Activated CD8-positive, alpha-beta memory T cell treated with anti-CD3 and anti-CD28 coated beads for 48 hours (primary cell): ENCODE data around the gene RSRP1.
"Not testable (repeated sequence)": the region's sequence is repeated elsewhere in the genome, so short reads cannot be mapped to it uniquely, and the experiment has no call there.

Experiments used
- DNase-seq, 3 experiments: peaks; one replicate each; pipeline ENCODE4 v3.0.0-alpha.2; 2020; ENCODE audit warnings: low read depth in 2 of 3, low spot score in 2 of 3

Gene RSRP1

DNA sequence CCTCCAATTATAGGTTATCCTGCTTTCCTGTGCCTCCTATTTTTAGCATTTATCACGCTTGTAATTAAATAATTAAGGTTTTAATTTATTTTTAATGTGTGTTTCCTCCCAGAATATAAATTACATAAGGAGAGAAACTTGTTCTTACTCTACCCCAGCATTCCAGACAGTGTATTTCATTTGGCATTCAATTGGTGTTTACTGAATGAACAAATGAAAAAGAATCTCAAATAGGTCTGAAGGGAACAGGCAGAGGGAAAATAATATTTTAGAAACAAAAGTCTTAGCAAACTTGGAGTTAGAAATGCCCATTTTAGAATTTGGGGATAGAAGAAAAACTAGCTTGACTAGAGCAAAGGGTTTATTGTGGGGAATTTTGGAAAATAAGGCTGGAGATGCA is 9.9 kb upstream of the RSRP1 start:
- DNase-seq: no peak

DNA sequence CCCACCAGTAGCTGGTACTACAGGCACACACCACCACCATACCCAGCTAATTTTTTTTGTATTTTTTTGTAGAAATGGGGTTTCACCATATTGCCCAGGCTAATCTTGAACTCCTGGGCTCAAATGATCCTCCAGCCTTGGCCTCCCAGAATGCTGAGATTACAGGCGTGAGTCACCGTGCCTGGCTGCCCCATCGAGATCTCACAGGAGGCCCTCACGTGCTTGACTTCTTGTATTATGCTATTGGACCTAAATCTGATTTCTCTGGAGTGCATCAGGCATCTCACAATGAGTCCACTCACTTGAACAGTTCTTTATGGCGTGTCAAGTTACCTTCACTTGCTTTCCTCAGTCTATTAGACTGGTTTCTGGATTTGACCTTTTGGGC is 9.3 kb upstream of the RSRP1 start:
- DNase-seq: no peak

DNA sequence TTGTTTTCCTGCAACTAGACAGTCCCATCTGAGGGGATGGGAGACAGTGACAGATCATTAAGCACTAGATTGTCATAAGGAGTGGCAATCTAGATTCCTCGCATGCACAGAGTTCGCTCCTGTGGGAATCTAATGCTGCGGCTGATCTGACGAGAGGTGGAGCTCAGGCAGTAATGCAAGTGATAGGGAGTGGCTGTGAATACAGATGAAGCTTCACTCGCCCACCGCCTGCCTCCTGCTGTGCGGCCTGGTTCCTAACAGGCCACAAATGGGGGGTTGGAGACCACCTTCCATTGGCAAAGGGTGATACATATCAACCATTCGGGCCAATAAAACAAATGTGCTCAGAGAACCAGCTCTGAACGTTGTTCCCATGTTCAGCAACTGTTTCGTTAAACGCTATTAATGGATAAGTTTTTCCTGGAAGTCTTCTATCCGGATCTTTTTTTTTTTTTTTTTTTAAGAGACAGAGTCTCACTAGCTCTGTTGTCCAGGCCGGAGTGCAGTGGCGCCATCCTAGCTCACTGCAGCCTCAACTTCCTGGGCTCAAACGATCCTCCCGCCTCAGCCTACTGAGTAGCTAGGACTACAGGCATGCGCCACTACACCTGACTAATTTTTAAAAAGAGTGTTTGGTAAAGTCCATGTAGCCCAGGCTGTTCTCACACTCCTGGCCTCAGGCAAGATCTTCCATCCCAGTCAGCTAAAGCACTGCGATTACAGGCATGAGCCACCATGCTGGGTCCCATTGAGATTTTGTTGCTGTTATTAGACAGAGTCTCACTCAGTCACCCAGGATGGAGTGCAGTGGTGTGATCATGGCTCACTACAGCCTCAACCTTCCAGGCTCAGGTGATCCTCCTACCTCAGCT is 8.7 kb upstream of the RSRP1 start:
- no peak for DNase-seq

DNA sequence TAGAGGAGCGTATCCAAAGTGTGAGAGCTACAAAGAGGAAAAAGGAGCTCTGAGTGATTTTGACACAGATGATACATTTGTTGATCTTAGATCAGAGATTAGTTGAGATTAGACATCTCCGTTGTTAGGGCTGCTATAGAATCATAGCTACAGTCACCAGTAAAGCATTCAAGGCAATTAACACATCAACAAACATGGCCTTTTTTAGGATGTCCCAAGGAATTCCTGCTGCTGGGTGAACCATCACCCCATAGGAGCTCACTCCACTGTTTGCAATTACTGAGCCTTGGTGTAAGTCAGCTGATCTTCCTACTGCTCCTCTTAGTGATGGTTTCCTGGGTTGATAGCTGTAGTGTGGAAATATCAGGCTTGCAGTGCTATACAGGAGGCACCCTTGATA is 6.7 kb upstream of the RSRP1 start:
- no peak for DNase-seq

DNA sequence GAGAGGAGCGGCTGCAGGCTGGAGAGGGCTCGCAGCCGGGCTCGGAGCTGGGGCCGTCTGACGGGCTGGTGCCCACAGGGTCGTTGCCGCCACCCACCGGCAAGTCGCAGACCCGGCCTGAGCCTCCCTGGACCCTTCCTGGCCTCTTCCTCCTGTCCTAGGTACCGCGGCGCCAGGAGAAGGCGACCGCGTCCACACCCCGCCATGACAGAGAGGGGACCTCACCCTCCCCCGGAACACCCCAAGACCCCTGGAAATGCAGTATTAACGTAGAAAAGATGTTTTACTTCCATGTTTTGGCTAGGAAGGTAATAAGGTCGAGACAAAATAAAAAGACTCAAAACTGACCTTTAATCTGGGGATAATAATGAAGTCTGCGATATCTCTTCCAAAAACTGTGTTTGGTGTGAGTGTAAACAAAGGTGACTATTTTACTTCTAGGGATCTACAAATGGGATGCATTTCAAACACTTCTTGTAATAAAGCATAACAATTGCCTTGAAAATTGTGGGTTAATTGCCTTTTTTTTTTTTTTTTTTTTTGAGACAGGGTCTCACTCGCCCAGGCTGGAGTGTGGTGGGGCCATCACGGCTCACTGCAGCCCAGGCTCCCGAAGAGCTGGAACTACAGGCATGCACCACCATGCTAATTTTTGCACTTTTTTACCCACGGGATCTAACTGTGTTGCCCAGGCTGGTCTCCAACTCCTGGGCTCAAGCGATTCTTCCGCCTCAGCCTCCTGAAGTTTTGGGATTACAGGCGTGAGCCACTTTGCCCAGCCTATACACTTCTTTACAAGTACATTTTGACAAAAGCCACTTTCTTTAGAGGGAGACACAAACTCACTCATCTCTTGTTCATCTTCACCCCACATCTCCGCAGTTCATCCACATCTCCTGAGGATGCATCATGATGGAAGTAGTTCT is 838 bp upstream of the RSRP1 start:
- DNase-seq: no peak

DNA sequence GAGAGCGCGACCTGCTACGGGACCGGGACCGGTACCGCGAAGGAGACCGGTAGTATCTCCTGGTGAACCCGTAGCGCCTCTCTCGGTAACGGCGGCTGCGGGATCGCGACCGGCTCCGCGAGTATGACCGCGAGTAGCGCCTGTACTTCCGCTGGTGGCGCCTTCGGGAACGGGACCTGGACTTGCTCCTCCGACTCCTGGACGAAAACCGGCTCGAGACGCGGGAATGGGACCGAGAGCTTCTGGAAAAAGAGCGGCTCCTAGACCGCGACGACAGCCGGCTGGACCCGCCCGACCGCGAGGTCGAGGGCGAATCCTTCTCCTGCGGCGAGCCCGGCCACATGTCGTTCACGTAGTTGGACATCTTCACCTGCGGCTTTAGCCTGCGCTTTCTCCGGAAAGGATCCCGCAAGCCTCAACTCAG is 642 bp downstream of the RSRP1 start:
- no peak for DNase-seq

DNA sequence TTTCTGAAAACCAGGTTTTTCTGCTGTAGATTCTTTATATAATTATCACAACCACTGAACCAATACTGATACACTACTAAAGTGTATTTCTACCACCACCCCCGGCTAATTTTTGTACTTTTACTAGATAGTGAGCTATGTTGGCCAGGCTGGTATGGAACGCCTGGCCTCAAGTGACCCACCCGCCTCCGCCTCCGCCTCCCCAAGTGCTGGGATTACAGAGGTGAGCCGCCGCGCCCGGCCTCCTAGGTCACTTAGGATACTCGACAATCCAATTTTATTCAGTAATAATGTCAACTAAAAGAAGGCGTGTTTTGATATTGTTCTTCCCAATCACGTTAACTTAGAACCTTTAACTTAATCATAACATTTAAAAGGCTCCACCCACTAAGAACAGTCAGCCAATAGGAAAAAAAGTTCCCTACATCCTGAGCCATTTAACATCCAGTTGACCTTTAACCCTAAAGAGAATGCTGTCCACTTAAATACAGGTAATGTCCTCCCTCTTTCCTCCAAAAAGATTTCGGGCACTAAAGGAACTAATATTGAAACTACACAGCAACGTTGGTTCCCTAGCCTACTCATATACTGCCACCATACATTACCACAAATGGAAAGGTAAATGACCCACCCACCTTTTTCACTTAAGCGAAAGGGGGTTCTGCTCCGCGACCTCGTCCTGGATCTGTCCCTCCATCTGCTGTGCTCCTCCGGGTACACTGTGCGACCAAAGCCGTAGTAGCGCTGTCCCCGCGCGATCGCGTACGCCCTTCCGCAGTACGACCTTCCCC is 1.2 kb downstream of the RSRP1 start:
- no peak for DNase-seq

DNA sequence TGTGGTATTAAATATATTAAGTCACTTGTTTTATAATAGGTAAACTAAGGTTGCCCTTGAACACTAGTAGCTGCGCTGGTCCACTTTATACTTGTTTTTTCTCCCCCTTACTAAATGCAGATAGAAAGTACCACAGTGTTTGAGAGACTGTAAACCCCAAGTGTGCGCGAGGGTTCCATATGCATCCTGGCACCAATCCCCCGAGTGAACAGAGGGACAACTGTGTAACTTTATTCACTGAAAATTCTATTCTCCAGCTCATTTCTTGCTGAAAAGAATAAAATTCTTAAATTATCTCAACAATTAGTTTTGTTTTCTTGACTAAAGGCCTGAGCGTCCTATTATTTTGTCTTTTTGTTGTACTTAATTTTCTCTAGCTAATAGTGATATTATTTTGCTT is 1.9 kb downstream of the RSRP1 start:
- no peak for DNase-seq

DNA sequence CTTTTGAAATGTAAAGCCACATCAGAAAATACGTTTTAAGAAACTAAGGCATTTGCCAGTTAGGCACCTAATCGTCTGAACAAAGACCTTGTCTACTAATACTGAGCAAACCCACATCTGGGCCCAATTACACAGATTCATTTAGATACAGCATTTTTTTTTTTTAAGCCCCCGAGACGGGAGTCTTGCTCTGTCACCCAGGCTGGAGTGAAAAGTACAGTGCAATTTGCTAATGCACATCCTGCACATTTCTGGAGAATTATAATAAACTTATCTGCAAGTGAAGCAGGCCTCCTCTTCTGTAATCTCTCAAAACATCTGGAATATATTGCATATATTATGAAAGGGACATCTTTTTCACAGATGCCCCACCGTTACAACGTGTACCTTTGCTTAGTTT is 3.3 kb downstream of the RSRP1 start:
- DNase-seq: no peak

DNA sequence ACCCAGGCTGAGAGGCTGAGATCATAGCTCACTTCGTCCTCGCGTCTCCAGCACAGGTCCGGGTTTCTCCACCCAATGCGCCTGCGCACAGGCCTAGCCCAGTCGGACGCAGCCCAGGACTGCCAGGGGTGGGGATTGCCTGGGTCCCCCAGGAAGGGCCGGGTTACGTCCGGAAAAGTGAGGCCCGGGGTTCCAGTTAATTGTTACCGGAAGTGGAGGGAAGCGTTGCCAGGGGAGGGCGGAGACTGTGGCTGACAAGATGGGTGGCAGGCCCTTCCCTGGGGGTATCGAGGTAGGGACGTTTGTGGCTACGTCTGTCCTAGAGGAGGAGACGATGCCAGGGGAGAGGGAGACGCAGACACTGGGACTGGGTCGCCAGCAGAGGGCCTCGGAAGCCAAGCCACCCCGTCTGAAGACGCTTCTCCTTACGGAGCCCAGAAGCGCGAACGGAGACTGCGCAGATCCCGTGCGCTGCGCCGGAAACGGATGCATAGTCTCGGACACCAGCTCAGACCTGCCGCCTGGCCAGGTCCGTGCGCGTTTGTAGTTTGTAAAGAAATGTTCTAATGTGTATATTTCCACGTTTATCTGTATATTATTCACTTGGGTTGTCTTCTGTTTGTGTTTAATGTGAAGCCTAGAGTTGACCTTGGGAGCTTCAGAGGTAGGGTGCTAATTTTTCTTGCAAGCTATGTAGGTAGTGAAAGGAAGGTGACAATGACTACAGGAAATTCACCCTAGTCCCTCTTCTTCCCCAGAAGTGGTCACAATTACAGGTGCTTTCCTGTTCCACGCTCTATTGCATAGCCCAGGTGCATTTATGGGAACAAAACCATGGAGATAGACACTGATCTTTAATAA is 7.3 kb downstream of the RSRP1 start:
- peak; percentile 68 to 91 (median 84) for DNase-seq

DNA sequence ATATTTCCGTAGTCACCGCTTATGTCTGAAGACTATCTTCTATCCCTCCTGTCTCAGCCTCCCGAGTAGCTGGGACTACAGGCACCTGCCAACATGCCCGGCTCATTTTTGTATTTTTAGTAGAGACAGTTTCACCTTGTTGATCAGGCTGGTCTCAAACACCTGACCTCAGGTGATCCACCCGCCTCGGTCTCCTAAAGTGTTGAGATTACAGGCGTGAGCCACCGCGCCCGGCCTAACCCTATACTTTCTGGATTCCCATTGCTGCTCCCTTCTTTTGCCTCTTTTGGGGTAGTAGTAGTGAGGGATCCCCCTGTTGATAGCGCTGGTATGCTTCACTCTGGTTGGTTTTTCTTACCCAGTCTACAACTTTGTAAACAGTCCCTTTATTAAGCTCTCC is 9.2 kb downstream of the RSRP1 start:
- no peak for DNase-seq

DNA sequence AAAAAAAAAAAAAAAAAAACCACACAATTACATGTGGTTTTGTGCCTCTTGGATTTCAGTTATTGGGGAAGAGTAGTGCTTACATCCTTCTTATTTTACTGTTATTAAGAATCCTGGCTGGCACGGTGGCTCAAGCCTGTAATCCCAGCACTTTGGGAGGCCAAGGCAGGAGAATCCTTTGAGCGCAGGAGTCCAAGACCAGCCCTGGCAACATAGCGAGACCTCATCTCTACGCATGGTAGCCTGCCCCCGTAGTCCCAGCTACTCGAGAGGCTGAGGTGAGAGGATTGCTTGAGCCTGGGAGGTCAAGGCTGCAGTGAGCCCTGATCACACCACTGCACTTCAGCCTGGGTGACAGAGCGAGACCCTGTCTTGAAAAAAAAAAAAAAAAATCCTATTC is 11.0 kb downstream of the RSRP1 start:
- DNase-seq: not testable (repeated sequence)

DNA sequence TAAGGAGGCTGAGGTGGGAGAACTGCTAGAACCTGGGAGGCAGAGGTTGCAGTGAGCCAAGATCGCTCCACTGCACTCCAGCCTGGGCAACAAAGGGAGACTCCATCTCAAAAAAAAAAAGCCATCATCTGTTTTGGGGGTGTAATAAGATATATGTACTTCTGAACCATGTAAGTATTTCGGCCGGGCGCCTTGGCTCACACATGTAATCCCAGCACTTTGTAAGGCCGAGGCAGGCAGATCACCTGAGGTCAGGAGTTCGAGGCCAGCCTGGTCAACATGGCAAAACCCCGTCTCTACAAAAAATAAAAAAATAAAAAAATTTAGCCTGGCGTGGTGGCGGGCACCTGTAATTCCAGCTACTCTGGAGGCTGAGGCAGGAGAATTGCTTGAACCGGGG is 11.8 kb downstream of the RSRP1 start:
- not testable (repeated sequence) for DNase-seq

DNA sequence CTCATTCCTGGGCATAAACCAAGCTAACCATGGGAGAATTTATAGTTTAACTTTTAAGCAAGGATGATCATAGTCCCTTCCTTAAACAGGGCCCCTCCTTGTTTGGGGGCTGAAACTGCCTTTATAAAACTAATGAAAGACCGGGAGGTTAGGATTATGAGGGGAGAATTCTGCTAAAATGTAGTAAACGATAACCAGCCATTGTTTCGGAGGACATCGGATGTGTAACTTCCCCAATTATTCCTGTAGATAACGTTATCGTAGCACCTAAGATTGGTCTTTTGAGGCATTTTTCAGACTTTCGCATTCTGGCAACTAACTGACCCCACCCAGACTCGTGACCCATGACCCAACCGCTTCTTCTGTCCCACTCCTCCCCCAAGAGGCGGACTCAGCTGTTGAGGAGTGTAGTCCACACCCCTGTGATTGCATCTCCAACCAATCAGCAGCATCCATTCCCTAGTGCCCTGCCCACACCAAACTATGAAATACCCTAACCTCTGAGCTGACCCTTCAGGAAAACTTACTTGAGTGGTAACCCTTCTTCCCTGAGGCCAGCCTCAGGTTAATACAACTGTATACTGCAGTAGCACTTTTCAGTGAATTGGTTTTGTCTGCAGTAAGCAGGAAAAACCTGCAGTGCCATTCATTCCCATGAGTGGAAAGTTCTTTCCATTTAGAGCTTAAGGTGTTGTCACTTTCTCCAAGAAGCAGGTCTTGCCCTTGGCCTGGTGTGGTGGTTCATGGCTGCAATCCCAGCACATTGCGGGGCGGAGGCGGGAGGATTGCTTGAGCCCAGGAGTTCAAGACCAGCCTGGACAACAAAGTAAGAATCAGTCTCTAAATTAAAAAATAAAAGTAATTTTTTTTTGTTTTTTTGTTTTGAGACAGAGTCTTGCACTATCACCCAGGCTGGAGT is 14.1 kb downstream of the RSRP1 start:
- peak in 2 of 3 experiments; percentile 39 to 42 for DNase-seq

DNA sequence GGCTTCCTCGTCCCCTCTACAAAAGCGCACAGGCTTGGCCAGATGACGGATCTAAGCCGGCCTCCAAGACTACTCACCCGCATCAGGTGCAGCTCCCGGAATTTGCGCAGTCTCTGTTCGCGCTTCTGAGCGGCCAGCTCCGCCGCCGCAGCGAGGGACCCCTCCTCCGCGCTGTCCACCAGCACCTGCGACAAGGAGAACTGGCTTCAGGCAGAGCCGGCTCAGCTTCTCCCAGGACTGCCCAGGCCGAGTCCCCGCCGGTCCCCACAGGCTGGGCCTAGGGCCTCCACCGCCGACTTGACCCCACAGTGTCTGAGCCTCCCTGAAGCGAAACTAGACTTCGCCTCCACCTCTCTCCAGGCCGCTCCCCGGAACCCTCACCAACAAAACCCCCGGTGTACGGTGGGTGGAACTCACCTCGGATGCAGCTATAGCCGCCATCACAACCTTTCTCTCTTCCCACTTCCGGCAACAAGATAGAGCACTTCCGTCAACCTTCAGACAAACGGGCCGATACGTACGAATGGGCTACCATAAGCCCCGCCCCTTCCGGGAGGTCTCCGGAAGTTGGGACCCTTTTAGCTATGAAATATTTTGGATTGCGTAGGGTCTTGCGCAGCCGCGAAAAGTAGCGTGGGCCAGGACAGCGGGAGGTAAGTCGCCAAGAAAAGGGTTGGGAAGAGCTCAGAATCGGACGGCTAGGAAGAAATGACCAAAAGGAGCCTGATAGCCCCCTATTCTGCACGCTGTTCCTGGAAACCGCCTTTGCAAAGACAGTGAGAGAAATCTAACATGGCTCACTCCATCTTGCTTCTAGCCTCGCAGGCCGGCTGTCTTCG is 15.0 kb downstream of the RSRP1 start, which contains the start of gene SYF2:
SYF2 (minus strand) TSS at position 476 of the 839 bp plus-strand sequence; CDS start at position 441, 35 bp downstream.
- DNase-seq: peak; percentile 72 to 82 (median 75)

DNA sequence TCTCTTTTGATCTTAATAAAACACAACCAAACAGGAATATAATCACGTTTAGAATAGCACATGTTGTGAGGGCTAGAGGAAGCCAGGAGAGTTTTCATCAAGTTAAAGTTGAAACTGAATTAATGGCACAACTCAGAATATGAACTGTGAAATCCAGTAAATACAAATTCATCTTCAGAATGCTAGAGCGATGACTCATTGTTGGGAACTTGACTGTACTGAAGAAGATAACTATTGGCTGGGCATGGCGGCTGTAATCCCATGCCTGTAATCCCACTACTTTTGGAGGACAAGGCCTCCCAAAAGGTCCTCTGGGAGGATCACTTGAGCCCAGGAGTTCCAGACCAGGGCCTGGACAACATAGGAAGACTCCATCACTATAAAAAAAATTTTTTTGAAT is 23.8 kb downstream of the RSRP1 start:
- DNase-seq: no peak

DNA sequence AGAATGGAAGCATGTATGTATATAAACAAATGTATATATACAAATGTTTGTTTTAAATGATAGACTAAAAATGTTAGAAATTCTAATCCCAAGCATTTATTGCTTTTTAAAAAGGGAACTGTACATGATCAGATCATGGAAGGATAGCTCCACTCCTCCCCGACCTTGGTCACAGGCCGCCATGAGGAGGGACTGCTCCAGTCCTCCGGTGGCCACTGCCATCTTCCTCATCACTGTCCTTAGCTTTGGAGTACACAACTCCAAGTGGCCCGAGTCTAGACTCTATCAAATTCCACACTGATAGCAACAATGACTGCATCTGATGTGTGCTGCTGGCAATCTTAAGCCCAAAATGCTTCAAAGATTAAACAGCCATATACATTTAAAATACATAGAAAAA is 24.6 kb downstream of the RSRP1 start:
- DNase-seq: no peak

DNA sequence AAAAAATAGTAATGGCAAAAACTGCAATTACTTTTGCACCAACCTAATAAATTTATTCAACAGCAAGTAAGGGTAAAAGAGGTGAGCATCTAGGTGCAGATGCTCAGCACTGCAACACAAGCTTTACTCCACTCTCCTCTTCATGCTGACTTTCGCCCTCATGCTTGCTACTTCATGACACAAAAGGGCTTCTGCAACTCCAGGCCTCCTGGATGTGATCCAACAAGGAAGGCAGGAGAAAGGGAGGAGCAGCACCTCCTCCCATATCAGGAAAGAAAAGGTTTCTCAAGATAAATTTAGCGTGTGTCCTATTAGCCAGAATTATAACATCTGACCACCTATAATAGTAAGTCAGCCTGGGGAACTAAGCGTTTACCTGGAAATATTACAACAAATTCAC is 26.6 kb downstream of the RSRP1 start:
- no peak for DNase-seq
